ENCODE results near the gene CDC34.

DNA sequence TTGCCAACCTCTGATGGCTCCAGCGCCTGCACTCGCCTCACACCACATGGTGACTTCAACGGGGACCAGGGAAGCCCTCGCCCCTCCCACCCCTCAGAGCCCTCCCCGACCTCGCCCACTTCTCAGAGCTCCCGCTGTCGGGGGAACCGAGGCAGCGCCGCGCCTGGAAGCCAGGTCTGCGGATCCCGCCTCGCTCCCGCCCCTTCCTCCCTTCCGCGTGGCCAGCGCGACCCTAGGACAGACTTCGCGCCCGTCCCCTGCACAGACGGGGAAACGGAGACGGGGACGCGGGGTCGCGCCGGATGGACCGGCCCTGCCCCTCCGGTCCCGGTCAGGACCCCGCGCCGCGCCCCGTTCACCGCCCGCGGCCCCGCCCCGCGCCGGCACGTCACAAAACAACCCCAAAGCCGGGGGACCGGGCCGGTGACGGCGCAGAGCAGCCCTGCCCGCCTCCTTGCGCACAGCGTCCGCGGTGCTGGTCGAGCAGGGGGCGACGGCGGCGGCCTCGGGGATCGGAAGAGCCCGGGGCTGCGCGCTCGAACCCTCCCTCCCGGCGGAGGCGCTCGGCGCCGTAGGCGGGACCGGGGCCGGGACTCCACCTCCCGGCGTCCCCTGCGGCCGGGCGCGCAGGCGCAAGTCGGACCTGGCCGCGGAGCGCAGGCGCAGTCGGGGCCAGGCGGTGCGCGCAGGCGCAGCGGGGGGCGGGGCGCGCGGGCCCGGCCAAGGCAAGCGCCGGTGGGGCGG lies 379 bp upstream of the CDC34 start:
- TF ChIP-seq, protein P1, sequence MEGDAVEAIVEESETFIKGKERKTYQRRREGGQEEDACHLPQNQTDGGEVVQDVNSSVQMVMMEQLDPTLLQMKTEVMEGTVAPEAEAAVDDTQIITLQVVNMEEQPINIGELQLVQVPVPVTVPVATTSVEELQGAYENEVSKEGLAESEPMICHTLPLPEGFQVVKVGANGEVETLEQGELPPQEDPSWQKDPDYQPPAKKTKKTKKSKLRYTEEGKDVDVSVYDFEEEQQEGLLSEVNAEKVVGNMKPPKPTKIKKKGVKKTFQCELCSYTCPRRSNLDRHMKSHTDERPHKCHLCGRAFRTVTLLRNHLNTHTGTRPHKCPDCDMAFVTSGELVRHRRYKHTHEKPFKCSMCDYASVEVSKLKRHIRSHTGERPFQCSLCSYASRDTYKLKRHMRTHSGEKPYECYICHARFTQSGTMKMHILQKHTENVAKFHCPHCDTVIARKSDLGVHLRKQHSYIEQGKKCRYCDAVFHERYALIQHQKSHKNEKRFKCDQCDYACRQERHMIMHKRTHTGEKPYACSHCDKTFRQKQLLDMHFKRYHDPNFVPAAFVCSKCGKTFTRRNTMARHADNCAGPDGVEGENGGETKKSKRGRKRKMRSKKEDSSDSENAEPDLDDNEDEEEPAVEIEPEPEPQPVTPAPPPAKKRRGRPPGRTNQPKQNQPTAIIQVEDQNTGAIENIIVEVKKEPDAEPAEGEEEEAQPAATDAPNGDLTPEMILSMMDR (IDR thresholded peaks at IDR 0.05): peak in 1 of 3 experiments; percentile 23
- TF ChIP-seq POLR2A (IDR thresholded peaks at IDR 0.05): no peak
